ENCODE data around the gene MOXD1.

- no peak for TF ChIP-seq CTCF (IDR thresholded peaks at IDR 0.05; ENCODE audit: poor library complexity)
- no peak for TF ChIP-seq EZH2phosphoT487 (IDR thresholded peaks at IDR 0.05; ENCODE audit: low read depth, severe bottlenecking, unreplicated experiment)
Measured at GRCh38 chr6:132253211-132253610, 148.1 kb downstream of the MOXD1 start.

Data from hepatocyte (in vitro differentiated cells).